Uterus (tissue), 2 donors: ENCODE results near the gene SYT12.

Experiments used
- CTCF ChIP-seq, 4 experiments: fragments of 200-600 bp in 2 of 4; fragments of 450-650 bp in 2 of 4; sonication (generic) in 2 of 4; IDR thresholded peaks; one replicate each; pipeline ENCODE4 v1.5.1; 2016 to 2019; ENCODE audit warnings: antibody characterized with exemption in 4 of 4, mild to moderate bottlenecking in 2 of 4, moderate library complexity in 1 of 4
- POLR2A ChIP-seq, 2 donors: fragments of 450-650 bp; IDR thresholded peaks; one replicate each; pipeline ENCODE4 v1.6.1; 2016; ENCODE audit warnings: antibody characterized with exemption in 2 of 2, mild to moderate bottlenecking in 1 of 2, moderate library complexity in 1 of 2

GRCh38 chr11:67090717-67091116 is 67.8 kb downstream of the SYT12 start:
- TF ChIP-seq CTCF (IDR thresholded peaks at IDR 0.05) (no peak), POLR2A (IDR thresholded peaks at IDR 0.05) (no peak)
